WI38 (cell line): ENCODE data around the gene TUFT1.

Source experiments
- H3K4me3 ChIP-seq: 2 replicates; pipeline ENCODE4 v1.5.1; 2011; ENCODE audit warnings: low read depth, mild to moderate bottlenecking, control low read depth, low read length
- CTCF ChIP-seq: IDR thresholded peaks from 2 replicates; pipeline ENCODE4 v1.5.1; 2012; ENCODE audit warnings: low read depth, mild to moderate bottlenecking, control low read depth, low read length

The TUFT1 gene

GRCh38 chr1:151565502-151566189 is 25.5 kb downstream of the TUFT1 start:
- TF ChIP-seq CTCF, result no peak
- H3K4me3 ChIP-seq, result no peak overlapping the region

GRCh38 chr1:151568626-151569088 is 28.5 kb downstream of the TUFT1 start:
- no peak for TF ChIP-seq CTCF
- H3K4me3 ChIP-seq, result no peak overlapping the region

GRCh38 chr1:151570819-151571218 is 30.7 kb downstream of the TUFT1 start:
- TF ChIP-seq CTCF, result no peak
- H3K4me3 ChIP-seq, result no peak overlapping the region

GRCh38 chr1:151574575-151575529 is 34.7 kb downstream of the TUFT1 start:
- H3K4me3 ChIP-seq, result no peak overlapping the region
- no peak for TF ChIP-seq CTCF

GRCh38 chr1:151577173-151577572 is 37.1 kb downstream of the TUFT1 start:
- TF ChIP-seq CTCF, result no peak
- no peak overlapping the region for H3K4me3 ChIP-seq

- TF ChIP-seq CTCF, result no peak
- no peak overlapping the region for H3K4me3 ChIP-seq
These were observed 38.8 kb downstream of the TUFT1 start for GRCh38 chr1:151578941-151579340.
